ENCODE results near the gene TSHZ2.
"Not testable (repeated sequence)": the region's sequence is repeated elsewhere in the genome, so short reads cannot be mapped to it uniquely, and the experiment has no call there.

Gene TSHZ2

DNA sequence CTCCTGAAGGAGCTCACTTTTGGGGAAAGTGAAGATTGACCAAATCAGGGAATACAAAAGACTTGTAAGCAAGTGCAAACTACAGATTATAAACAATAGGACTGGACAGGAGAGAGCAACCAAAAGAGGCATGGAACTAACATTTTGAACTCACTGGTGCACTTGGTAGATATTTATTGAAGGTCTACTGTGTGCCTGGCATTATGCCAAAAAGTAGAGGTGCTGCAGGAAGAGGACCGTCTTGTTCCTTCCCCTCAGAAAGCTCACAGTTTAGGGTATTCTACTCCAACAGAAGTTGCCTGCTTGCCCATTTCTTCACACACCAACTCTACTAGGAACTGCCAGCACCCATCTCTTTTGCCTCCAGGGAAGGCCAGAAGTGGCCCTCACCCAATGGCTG, 10.0 kb upstream of the TSHZ2 start:
- DNase-seq = no peak

DNA sequence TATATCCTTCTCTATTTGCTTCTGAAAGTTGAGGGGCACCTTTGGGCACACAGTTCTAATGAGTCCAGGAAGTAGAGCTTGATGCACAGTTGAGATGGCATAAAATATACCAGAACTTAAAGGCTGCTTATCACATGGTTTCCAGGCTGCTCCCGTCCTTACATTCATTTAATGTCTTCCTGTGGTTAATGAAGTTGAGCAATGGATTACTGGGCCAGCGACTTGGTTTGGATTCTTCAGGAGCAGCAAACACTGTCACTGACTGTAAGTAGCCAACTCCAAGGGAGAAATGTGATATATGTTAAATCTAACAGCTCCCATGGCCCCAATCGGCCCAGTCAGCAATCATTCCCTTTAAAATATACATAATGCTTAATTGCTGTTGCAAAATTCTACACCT, 9.0 kb upstream of the TSHZ2 start:
- DNase-seq = no peak

DNA sequence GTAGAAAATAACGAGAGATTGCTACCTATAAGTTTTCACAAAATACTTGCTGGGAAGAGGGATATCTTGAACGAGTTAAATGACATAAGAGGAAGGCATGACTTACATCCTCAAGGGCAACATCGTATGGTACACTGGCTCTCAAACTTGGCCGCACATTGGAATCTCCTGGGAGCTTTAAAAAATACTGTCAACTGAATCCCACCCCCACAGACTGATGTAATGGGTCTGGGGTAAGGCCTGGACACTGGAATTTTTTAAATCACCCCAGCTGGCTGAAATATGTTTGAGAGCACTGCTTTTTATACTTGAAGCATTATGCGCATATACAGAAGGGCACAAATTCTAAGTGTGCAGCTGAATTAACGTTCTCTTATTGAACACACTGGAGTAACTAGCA, 8.0 kb upstream of the TSHZ2 start:
- no peak for DNase-seq

DNA sequence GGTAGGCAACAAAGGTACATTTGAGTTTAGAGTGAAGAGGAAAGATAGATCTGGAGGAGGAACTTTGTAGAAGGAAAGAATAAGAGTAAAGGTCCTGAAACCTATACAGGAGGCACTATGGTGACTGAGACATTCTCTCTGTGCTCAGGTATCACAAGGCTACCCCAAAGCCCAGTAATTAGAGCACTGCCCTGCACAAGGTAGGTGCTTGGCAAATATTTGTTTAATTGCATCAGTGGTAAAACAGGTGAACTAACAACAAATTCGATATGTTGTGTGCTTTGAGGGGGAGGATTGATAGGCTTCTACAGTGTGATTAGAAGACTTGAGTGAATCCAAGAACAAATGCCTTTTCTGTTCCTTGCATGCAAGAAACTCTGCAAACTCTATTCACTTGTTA, 6.8 kb upstream of the TSHZ2 start:
- no peak for DNase-seq

DNA sequence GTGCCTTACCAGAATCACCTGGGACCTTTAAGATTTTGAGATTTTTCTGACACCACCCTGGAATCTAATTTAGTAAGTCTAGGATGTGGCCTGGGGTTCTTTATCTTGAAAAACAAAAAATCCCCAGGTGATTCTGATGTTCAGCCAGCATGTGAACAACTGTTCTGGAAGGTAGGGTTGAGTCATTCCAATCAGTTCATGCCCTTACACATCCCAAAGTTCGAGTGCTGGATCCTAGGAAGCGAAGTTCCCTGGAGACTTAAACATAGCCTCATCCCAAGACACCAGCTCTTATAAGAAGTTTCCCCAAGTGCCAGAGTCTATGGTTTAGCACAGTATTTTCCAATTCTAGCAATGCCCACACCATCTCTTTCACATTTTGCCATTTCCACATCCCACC, 6.3 kb upstream of the TSHZ2 start:
- no peak for DNase-seq

DNA sequence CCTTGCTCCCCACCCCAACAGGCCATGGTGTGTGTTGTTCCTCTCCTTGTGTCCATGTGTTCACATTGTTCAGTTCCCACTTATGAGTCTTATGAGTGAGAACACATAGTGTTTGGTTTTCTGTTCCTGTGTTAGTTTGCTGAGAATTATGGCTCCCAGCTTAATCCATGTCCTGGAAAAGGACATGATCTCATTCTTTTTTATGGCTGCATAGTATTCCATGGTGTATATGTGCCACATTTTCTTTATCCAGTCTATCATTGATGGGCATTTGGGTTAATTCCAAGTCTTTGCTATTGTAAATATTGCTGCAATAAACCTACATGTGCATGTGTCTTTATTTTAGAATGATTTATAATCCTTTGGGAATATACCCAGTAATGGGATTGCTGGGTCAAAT, 5.6 kb upstream of the TSHZ2 start:
- not testable (repeated sequence) for DNase-seq

DNA sequence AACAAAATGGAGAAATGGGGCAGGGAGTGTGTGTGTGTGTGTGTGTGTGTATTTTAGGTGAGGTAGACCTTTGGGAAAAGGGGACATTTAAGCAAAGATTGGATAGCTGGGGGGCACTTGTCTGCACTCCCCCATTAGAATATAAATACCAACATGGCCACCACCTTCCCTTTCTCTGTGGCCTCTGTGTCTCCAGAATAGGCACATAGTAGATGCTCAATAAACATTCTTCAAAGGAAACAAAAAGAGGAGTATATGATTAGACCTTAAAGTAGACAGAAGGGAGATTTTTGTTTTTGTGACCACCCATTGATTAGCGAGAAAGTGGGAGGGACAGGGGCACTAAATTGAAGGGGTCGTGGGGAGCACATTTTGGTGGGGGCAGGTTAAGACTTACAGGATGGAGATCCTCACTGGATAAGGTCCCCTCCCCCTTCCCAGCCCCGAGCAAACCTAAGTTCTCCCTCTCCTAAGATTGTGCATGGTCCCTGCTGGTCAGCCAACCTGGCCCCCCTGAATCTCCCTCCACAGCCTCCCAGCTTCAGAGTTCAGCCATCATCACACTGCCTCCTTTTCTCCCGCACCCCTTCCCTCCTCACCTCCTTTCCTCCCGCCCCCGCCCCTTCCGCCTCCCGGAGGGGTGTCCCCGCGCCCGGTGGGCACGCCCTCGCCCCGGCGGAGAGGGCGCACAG, 514 bp upstream of the TSHZ2 start:
- no peak for DNase-seq

DNA sequence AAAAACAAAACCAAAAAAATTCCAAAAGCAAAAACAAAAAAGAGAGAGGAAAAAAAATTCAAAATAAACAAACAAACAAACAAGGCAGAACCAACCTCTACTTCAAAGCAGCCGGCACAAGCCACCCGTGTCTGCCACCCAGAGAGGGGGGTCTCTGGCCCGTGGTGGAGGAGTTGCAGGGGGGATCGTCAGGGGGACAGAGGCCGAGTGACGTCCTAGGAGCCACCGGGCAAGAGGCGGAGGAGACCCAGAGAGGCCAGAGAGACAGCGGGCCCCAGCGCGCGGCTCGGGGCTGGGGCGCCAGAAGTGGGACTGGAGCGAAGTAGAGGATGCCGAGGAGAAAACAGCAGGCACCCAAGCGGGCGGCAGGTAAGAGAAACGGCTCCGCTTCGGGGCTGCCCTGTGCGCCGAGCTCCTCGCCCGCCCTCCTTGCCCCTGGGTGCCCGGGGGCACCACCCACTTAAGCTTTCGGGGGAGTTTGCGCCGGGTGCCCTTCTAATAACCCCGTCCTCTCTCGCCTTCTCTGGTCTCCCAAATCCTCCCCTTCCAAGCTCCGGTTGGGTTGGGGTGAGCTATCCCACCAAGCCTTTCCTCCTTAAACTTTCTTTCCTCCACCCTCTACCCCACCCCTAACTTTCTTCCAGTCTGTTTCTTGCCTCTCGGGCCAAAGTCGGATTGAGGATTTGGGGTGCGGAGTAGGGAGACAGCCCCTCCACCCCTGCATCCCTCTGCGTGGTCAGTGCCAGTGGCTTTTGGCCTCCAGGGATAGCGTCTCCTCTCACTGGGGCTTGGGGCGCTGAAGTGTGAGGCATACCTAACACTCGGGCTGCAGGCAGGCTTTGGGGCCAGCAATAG, 1.0 kb downstream of the TSHZ2 start:
- DNase-seq = no peak

DNA sequence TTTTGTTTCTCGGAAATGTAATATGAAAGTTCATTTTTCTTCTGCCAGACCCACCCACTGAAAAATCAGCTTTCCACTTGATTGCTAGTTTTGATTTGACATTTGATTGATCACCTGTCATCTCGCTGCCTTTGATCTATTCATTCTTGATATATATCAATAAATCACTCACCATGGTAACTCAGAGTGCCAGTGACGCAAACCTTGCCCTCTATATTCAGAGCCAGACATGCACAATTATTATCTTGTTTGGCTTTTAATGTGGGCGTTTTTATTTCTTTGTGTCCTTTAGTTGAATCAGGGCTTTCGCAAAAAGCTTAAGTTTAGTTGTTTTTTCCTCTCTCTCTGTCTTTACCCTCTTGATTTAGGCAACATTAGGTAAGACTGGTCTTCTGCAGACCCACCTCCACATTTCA, 2.0 kb downstream of the TSHZ2 start:
- no peak for DNase-seq

DNA sequence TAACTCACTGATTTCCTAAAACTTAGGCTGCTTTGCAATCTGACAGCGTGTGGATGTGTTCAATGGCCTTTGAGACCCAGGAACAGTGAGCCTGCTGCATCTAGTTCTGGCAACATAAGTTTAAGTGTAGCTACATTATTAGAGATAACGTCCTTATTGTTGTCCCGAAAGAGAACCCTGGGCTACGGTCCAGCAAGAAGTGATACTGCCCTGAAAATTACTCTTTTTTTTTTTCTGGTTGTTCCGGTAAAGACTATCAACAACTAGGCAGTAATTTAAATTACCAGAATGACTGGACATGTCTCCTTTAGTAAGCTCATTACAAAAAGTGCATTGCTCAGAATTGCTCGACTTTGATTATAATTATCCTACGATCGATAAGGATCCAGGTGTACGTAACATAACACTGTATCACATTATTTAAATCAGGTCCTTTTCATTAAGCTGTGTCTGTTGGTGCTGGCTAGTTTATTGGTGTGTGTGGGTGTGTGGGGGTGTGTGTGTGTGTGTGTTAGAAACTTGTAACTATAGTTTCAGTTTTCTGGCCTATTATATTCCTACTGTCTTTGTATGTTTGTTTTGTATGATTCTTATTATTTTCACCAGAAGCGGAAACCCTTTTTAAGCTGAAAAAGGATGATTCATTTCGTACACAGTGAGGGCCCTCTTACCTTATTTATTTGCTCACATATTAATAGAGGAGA, 3.0 kb downstream of the TSHZ2 start:
- no peak for DNase-seq

DNA sequence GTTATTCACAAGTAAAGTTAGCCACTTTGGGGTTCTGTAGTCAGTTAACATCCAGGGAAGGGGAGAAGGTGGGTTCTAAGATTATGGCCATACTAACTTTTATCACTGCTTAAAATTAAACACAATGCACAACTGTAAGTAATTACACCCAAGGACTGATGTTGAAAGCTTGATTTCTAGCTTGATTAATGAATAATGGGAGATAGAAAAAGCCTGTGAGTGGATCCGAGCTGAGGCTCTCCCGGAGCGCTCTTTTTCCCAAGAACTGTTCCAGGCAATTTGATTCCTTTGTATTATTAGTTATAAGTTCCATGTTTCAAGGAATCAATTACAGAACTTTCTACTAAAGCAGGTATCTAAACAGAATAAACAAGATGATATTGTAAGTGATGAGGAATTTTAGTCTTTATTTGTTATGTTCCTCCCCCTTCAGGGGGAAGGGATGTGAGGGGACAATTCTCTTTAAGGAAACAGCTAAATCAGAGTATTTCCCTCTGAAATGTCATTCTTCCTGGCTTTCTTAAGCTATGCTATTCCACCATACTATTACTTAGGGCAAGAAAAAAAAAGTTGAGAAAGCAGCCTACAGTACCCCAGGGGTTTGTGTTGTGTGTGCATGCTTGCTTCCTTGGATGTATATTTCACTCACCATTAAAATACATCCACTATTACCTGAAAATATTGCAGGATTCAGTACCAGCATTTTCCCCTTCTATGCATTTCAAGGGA, 3.8 kb downstream of the TSHZ2 start:
- no peak for DNase-seq

DNA sequence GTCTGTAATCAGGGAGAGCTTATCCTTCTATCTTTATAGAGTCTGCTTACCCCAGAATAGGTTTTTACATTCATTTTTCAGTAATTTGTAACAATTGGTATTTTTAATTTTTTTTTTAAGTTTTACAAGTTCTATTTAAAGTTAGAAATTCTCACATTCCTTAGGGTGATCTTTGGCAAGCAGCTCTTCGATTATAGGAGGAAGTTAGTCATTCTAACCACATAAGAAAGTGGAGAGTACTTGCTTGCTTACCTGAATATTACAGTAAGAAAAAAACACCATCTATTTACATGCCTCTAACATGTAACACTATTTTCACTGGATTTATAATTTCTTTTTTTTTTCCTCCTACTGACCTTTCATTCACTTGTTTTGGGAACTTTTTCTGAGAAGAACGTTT, 6.7 kb downstream of the TSHZ2 start:
- DNase-seq = no peak

DNA sequence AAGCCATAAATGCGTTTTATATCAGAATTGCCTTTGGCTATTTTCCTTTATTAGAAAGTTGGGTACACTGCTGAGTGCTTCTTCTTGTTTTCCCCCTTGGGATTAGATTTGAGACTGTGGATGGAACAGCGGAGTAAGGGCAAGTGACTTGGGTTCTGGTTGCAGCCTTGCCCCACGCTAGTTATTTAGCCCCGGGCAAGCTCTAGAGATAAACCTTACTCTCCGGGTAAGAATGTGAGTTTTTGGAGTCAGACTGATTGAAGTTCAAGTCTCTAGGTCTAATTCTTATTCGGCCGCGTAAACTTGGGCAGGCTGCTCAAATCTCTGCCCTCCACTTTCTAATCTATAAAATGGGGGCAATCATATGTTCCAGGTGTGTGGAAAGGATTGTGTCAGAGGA, 8.9 kb downstream of the TSHZ2 start:
- DNase-seq = no peak

DNA sequence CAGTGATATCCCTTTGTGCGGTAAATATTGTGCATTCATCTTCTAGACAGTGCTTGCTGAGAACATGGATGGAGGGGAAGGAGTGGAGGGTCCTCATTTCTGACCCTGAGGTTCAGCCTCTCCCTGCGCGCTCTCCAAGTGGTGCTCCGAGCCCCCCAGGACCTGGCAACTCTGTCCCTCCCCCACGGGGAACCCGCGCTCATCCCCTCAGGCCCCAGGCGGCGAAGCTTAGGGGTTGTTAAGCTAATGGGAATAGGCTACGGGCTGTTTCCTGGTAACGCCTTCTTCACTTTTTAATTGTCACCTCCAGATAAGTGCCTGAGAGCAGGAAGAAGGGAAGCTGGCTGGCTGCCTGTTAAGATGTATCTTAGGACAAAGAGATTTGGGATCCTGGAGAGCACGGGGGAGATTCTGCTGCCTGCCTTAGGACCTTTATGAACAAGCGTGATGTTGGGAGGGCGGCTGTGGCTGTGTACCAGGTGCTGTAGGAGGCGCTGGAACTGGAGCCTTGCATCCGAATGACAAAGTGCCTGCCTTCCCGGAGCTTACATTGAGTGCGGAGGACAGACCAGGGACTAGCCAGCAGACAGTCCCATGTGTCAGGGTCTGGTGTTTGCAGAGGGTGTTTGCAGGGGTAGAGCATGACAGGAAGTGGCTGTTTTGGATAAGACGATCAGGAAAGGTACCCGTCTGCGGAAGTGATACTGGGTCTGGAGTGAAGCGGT, 11.7 kb downstream of the TSHZ2 start:
- DNase-seq = no peak

DNA sequence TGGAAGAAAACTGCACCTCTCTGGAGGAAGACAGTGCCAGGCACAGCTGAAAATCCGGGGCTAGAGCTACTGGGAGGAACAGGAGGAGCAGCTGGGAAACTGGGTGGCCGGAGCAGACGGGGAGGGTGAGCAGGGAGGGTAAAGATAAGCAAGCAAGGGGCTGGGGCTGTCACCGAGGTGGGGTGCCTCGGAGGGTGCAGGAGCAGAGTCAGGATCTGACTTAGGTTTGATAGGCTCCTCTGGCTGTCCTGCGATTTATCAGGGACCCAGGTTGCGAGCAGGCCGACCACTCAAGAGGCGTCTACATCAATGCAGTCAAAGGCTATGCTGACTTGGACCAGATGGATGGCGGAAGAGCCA, 12.3 kb downstream of the TSHZ2 start:
- DNase-seq = no peak

DNA sequence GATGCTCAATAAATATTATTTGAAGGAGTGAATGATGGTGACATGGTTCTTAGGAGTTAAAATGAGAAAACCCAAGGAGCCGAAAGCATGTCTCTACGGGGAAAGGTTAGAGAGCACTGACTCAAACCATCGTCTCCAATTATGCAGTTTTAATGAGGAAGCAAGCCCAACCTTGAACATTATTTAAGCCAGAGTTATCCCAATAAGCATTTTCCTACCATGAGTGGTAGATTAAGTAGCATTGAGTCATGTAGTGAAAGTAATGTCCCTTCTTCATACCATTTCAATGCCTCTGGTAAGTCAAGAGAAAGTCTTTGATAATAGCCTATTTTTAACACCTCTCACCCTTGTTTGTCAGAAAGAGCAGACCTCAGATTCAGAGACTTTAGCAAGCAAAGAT, 13.5 kb downstream of the TSHZ2 start:
- no peak for DNase-seq

DNA sequence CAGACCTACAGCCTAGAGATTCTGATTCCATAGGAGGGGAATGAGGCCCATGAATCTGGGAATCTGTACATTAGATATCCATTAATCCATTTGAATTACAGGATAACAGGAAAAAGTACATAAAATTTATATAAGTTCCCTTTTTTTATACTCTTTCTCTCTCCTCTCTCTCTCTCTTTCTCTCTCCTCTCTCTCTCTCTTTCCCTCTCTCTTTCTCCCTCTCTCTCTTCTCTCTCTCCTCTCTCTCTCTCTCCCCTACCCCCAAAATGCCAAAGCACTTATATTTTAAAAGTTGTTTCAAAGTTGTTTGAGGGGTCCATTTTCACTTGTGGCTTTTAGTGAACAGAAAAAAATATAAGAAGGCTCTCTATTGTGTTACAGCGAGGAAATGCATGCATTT, 15.1 kb downstream of the TSHZ2 start:
- DNase-seq = no peak

DNA sequence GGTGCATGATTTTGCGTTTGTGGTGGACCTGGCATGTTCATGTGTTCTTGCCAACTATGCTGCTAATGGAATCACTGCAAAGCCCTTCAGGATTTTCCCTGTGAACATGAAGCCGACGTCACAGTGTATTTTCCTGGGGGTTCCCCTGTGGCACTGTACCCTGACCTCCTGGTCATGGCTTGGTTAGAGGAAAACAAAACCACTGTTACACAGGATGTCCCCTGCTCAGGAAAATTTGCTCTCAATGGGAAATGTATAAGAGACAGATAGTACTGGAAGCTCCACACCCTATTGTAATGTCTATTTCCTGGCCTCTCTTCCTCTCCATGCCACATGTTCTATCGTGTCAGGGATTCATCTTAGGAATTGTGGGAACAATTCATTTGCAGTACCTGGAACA, 19.7 kb downstream of the TSHZ2 start:
- DNase-seq = no peak

DNA sequence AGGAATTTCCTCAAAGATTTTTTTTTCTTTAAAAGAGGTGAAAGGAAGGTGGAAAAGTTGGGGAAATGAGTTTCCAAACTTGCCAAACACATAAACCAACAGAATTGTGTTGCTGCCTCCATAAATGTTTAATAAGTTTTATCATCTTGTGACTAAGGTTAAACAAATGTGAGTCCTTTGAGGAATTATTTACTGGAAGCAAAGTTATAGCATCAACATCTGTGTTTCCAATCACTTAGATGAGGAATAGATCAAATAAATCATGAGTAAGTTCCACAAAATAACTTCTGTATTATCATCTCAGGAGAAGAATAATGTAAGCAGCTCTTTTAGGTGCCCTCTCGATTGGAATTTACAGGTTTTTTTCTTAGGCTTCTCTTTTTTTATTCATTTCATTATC, 20.5 kb downstream of the TSHZ2 start:
- no peak for DNase-seq

DNA sequence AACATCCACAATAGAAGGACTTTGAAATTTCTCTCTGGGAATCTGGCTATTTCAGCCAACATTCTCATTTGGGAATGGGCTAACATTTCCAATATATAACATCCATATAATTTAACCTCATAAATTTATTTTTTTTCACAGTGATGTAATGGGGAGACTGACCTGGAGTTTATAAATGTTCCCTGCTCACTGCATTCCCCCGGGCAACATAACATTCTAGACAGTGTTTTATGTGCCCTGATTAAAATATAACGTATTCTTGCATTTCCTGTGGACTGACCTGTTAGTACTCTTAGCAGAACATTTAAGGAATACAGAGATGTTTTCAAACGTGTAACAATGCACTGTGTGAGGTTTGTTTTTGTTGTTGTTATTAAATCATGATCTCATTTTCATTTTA, 20.9 kb downstream of the TSHZ2 start:
- DNase-seq = no peak

DNA sequence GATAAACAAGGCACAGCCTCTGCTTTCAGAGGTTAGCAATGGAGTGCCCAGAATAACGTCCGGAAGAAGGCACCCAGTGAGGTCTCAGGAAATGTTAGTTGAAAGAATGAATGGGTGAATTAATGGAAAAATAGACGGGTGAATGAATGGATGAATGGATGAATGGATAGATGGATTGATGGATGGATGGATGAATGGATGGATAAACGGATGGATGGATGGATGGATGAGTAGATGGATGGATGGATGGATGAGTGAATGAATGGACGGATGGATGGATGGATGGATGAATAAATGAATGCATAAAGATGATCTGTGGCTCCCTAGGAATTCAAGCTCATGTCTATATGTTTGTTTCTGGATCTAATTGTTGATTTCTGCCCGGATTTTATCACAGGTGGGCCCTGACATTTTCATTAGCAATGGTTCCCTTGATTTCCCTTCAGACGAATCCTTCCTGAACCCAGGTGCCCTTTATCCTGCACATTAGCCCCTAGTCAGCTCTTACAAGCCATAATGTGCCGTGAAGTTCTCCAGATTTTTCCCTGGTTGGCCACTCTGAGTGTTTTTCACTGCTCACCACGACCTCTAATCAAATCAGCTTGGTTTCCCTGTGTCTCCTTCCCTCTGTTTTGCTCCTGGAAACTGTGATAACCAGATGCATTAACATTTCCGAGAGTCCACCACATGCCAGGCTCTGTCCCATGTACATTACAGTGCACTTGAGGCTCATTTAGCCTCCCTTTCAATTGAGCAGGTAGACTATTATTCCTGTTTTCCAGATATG, 22.2 kb downstream of the TSHZ2 start:
- no peak for DNase-seq

DNA sequence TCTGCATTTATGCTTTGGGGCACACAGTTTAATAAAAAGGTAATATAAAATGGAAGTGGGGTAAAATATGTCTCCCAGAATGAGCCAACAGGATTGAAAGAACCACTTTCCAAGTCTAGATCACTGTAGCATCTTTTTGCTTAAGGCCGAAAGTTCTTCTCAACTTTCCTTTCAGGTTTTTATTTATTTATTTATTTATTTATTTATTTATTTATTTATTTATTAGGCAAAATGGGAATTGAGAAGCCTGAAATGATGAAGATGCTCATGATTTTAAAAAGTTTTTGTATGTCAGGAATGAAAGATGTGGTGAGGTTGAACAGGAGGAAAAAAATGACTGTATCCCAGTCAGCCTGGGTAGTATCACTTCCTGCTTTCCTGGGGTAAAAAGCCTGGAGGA, 24.0 kb downstream of the TSHZ2 start:
- DNase-seq = no peak

Measured in hematopoietic multipotent progenitor cell treated with erythropoietin and hydrocortisone succinate and interleukin-3 and kit ligand, for 8 days (in vitro differentiated cells).